HG03095 (cell line): ENCODE measurements around the gene BTBD2.
"Not testable (repeated sequence)": the region's sequence is repeated elsewhere in the genome, so short reads cannot be mapped to it uniquely, and the experiment has no call there.

Experiments
- ATAC-seq: cut with Tn5 transposase; IDR thresholded peaks from one replicate; pipeline ENCODE4 v1.9.1; 2021; ENCODE audit warnings: moderate library complexity; ENCODE audit not compliant: unreplicated experiment

The BTBD2 gene

DNA sequence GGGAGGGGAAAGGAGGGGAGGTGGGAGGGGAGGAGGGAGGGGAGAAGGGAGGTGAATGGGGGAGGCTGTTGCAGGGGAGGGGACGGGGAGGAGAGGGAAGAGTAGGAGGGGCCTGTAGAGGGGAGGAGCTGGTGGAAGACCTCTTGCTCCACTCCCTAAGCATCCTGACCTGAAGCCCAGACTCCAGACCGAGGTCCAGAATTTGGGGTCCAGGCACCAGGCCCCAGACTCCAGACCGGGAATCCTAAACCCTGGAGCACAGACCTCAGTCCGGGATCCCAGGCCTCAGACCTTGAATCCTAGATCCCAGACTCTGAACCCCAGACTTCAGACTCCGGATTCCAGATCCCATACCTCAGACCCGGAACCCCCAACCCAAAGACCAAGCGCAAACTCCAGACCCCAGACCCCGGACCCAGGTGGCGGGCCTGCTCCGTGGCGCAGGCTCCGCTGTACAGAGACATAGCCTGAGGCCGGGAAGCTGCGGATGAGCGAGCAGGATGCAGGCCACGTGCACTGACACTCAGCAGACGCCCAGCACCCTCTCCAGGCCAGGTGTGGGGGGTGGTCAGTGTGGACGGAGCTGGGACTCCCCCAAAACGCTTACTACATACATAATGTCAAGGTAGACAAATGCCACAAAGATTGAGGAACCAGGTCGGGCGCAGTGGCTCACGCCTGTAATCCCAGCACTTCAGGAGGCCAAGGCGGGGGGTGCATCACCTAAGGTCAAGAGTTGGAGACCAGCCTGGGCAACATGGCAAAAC is 710 bp upstream of the BTBD2 start:
- no peak for ATAC-seq

DNA sequence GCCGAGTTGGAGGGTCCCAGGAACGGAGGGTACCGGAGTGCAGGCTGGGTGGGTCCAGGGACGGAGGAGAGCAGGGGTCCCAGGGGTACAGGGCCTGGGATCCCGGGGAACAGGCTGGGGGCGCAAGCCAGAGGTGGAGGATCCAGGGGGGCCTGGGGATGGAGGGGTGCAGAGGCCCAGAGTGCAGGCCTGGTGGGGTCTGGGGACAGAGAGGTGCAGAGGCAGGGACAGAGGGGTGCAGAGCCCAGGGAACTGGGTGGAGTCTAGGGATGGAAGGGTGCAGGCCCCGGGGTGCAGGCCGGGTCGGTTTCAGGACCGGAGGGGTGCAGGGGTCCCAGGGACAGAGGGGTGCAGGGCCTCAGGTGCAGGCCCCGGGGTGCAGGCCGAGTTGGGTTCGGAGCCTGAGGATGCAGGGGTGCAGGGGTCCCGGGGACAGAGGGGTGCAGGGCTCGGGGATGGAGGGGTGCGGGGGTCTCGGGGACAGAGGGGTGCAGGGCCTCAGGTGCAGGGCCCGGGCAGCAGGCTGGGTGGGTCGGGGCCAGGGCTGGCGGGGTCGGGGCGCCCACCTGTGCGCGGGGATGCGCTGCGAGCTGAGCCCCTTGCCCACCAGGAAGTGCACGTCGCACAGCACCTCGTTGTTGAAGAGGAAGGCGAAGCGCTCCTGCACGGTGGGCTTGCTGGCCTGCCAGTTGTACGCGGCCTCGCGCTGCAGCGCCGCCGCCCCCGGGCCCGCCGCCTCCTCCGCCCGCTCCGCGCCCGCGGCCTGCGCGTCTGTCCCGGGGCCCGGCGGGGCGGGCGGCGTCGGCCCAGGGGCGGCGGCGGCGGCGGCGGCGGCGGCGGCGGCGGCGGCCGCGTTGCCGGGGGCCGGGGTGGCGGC is 545 bp downstream of the BTBD2 start:
- ATAC-seq, result no peak

DNA sequence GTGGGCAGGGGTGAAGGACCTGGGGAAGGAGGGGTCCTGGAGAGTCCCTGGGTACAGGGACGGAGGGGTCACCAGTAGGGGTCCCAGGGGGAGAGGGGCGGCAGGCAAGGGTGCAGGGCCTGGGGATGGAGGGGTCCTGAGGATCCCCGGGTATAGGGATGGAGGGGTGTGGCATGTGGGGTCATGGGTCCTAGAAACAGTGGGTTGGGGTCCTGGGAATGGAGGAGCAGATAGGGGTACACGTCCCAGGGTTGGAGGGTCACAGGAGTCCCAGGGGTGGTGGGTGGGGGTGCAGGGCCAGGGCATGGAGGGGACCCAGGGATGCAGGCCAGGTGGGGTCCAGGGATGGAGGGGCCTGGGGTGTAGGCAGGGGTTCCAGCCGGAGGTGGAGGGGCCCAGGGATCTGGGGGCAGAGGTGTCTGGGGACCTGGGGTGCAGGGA is 1.4 kb downstream of the BTBD2 start:
- no peak for ATAC-seq

DNA sequence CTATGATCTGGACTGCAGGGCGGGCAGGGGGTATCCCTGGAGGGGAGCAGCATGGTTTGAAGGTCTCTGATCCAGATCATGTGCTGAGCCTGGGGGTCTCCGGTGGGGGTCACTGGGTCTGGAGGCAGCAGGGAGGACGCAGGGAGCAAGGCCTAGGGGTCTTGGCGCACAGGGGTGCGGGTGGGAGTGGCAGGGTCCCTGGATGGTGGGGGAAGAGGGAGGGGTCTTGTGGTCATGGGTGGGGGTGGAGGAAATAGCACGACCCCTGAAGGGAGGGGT is 1.9 kb downstream of the BTBD2 start:
- no peak for ATAC-seq

DNA sequence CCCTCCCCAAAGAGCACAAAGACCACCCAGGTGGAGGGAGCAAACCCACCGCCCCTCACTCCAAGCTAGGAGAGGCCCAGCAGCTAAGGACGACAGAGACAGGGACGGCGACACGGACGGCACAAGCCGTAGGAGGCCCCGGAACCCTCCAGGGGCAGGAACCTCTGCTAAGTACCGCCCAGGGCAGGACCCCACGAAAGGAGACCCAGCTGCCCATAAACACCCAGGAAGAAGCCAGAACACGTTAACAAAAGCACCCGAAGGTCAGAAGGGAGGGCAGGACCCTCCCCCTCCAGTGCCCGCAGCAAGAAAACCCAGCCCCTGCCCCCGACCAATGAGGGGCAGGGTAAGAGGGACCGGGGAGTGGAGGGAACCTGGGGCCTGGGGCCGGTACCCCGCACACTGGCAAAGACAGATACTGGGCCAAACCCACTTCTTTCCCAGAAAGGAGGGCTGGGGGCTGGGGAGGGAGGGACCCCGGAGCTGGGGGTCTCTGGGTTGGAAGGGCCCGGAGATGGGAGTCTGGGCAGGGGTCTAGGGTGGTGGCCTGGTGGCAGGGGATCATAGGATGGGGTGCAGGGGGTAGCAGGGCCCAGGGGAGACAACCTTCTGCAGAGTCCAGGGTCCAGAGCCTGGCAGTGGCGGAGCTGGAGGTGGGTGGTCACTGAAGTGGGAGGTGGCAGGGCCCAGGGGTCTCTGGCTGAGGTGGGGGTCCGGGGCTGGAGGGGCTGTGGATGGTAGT is 2.4 kb downstream of the BTBD2 start:
- ATAC-seq, result no peak

DNA sequence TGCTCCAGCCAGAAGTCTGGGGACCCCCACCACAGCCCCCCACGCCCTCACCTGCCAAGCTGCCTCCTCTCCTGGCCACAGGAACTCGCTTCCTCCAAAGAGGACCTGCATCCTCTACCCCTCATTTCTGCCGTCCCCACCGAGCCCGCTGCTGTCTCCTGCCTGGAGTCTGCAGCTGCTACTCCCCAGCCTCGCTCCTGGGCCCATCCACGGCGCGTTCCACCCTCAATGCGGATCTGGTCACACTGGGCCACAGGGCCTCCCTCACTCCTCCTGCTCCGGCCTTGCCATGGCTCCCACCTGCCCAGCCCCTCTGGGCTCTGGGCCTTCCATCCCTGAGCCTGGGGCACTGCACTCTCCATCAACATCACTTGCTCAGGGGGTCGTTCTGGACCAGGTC is 4.3 kb downstream of the BTBD2 start:
- no peak for ATAC-seq

DNA sequence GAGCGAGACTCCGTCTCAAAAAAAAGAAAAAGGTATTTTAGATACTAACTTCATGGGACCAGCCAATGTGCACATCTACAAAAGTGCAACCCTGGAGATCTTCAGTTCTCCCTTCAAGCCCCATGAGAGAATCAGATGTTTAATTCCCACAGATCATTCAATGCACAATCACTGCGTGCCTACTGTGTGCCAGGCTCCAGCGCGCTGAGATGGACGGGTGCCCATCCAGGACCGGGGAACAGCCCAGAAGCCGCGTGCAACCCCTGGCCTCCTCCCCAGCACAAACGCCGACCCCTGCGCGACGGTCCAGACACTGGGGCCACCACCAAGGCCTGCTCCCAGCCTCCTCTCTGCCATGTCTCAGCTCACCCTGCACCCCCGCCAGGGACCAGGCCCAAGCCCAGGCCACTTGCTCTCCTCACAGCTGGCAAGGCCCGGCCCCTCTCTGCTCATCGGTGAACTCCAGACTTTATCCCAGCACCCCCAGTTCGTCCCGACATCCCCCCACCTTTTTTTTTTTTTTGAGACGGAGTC is 5.3 kb downstream of the BTBD2 start:
- no peak for ATAC-seq

DNA sequence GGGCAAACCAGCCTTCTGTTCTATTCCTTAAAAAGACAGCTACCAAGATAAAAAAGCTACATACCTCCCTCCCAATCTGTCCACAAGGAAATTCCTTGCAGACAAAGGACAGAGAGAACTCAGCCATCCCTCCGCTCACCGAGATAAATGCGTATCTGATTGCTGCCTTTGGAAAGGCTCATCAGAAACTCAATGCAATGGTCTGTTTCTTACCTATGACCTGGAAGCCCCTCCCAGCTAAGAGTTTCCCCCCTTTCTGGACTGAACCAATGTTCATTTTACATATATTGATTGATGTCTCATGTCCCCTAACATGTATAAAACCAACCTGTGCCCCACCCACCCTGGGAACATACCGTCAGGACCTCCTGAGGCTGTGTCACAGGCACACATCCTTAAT is 11.6 kb downstream of the BTBD2 start:
- ATAC-seq, result no peak

DNA sequence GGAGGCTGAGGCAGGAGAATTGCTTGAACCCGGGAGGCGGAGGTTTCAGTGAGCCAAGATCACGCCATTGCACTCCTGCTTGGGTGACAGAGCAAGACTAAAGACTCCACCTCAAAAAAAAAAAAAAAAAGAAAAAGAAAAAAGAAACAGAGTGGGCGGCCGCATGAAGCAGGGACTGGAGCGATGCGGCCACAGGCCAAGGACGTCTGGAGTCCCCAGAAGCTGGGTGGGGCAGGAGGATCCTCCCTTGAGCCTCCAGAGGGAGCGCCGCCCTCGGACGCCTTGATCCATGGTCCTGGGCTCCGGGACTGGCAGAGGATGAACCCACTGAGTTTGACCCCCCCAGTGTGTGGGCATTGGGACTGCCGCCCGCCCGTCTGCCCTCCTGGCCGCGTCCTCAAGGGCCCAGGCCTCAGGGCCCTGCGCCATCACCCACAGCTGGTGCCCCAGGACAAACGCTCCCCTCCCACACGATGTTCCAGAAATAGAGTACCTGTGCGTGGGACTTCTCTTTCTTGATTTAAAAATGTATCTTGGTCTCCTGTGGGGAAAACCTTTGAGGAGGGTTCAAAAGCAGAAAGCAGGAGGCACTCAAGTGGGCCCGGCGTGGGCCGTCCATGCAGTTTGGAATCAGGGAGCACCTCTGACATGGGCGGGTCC is 15.5 kb downstream of the BTBD2 start:
- ATAC-seq, result no peak

DNA sequence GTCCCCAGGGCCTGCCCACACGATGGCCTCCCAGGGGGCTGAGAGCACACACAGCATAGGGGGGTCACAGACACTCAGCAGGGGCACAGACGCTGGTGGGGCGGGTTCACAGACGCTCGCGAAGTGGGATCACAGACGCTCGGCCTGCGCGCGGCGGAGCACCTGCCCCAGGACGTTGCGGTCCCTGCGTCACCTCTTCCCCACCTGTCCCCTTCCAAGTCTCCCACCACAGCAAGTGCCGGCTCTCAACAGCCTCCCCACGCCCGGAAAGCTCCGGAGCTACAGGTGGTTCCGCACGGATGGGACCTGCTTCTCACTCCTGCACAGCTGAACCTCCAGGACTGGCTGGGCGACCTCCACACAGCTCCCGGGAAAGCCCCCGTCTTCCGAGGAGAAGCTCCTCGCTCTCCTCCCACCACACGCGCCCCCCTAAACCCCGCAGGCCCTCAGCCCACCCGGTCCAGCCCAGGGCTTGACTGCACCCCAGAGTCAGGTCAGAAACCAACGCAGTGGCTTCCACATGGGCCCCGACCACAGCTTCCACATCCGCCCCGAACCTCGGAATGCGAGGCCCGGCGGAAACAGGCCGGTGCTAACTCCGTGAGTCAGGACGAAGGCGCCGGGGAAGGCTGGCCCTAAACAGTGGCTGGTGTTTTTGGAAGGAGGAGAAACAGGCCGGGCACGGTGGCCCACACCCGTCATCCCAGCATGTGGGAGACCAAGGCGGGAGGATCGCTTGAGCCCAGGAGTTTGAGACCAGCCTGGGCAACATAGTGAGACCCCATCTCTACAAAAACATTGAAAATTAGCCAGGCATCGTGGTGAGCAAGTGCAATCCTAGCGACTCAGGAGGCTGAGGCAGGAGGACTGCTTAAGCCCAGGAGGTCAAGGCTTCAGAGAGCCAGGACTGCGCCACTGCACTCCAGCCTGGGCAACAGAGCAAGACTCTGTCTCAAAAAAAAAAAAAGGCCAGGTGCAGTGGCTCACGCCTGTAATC is 16.5 kb downstream of the BTBD2 start:
- no peak for ATAC-seq

DNA sequence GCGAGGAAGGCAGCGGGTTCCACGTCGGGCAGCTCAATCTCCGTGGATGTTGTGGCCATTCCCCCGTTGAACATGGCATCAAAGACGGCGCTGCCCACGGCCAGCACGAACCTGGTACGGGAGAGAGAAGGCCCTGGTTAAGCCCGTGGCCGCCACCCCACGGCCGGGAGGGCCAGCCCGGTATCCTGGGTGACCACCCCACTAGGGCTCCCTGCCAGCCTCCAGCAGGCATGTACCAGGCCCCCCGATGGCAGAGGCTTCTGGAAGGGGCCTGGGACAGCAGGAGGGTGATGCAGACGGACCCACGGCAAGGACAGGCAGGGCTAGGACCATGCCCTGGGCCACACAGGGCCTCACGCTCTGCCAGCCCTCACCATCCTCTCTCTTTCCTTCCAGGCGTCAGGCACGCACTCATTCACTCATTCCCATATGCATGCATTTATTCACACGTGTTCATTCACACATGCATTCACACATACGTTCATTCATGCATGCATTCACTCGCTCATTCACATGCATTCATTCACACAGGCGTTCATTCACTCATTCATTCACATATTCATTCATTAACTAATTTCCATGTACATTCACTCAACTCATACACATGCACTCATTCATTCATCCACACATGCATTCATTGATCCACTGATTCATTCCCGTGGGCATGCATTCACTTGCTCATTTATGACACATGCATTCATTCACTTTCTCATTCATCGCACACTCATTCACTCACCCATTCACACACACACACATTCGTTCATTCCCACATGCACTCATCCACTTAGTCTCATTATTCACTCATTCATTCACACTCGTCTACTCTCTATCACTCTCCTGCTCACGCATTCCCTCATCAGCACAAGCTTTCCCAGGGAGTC is 17.9 kb downstream of the BTBD2 start:
- no peak for ATAC-seq

DNA sequence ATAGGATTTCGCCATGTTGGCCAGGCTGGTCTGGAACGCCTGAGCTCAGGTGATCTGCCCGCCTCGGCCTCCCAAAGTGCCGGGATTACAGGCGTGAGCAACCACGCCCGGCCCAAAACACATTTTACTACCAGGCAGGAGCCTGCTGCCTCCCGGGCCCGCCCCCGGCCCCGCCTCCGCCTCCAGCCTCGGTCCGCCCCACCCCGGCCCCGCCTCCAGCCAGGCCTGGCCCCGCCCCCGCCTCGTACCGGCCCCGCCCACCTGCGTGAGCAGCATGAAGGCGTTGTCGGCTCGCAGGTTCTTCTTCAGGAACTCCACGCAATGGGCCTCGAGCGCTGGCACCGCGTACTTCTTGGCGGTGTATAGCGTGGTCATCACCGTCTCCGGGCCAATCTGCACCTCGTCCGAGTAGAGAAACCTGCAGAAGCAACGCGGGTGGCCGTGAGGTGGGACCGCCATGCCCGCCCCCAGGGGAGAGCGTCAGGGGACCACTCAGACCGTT is 22.7 kb downstream of the BTBD2 start:
- ATAC-seq, result no peak

DNA sequence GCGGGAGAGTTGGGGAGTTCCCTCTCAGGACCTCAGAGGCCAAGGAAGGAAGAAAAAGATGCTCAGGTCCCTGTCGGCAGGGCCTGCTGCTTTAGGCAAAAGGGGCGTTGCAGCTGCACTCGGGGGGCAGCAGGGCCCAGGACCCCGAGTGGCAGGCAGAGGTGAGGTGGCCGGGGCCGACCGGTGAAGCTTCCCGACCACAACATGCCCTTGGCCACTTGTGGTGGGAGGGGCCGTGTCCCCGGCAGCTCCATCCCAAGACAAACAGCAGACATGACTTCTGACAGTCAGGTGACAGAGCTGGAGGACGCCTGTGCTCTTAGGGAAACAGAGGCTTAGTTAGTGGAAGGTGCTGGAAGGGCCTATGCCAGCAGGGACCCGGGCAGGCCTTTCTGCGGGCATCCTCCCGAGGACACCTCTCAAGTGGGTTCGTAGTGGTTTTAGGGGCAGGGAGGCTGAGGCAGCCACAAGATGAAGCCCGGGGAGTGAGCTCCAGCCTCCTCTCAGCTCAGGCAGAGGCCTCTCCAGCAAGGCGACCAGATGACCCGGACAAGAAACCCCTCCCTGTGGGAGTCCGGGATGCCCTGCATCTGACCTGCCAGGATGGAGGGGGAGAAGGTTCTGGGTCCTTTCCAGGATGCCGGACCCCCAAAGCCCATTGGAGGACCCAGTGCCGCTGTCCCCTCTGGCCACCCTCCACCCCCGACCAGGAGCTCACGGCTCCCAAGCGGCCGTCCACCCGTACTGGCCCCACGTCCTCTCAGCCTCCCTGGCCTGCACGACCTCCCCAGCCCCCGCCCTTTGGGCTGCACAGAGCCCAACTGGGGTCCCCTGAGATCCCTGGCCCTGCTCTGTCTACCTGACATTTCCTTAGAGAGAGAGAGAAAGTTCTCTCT is 24.2 kb downstream of the BTBD2 start:
- no peak for ATAC-seq

DNA sequence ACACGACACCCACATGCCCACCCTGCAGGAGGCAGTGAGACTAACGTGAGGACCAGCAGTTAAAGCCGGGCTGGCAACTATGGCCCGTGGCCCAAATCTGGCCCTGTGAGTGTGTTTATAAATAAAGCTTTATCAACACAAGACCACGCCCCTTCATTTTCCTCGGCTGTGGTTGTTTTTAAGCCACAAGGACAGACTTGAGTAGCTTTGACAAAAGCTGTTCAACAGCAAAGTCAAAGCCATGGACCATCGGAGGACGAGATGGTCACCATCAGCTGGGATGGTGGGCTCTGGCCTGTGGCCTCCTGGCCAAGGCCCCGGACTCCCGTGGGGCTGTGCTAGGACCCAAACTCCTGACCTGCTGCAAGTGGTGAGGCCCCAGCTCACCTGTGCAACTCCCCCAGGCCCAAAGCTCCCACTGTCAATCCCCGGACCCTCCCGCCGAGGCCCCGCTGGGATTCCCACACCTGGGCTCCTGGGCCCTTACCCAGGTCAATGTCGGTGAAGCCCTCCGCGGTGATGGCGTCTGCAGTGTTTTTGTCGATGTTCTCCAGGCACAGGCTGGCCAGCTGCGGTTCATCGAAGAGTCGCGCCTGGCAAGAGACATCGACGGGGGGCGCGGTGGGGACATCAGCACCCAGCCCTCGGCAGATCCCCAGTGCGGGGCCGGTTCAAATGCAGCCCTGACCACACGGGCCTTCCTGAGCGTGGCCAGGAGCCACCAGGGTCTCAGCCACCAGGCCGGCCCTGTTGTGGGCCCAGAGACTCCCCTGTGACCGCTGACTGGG is 25.1 kb downstream of the BTBD2 start:
- ATAC-seq, result no peak

DNA sequence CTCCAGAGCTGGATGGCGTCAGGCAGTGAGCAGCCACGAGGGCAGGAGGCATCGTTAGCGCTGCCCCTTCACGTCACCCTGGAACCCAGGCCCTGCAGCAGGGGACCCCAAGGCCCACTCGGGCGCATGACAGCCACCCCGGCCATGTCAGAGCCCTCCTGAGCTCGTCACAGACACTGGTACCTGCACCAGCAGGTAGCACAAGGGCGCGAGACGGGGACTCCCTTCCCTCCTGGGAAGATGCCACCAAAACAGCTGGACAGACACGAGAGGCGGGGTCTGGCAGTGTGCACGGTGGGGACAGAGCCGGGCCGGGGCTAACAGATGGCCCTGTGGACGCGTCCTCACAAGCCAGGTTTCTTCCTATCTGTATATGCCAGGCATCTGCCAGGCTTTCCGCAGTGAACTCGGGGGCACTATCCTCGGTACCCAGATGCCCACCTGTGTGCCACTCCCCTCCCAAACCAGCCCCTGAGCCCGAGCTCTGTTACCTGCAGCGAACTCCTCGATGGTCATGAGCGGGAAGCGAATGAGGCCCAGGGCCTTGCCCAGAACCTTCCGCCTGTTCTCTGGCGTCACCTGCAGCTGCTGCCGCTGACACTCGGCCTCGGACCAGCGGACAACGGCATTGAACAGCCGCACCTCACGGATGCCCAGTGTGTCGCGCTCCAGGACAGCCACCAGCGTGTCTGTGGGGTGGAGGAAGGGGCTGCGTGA is 25.8 kb downstream of the BTBD2 start:
- ATAC-seq, result no peak

DNA sequence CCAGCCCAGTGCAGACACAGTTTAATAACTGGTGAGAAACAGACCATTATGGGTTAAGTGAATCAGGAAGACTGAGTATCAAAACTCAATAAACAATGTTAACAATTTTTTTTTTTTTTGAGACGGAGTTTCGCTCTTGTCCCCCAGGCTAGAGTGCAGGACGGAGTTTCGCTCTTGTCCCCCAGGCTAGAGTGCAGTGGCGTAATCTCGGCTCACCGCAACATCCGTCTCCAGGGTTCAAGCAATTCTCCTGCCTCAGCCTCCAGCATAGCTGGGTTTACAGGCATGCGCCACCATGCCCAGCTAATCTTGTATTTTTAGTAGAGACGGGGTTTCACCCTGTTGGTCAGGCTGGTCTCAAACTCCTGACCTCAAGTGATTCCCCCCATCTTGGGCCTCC is 27.1 kb downstream of the BTBD2 start:
- not testable (repeated sequence) for ATAC-seq
